GM12878 (cell line): ENCODE data around the gene HDAC5. TPM values are rescaled to one million over a fixed set of nuclear protein-coding genes. Genes with fewer than 3 reads are reported as not detected.

Experiments
- ATAC-seq: fragments of 200-7000 bp; cut with Tn5 transposase; 3 replicates; pipeline ENCODE4 v1.9.1; 2020; ENCODE audit warnings: mild to moderate bottlenecking, moderate library complexity
- BruUV-seq: library from RNA; stranded (reverse); fragments of 400-500 nt; replicated peaks from 2 replicates; lab custom pipeline; 2021; lab: Mats Ljungman, UMichigan
- CTCF ChIA-PET: fragments of 300-600 bp; sonication (Branson Sonifier 250); formaldehyde crosslinking; extraction: SDS; loops from one replicate; lab custom pipeline; 2021; ENCODE audit warnings: inconsistent platforms; lab: Yijun Ruan, JAX
- POLR2A ChIA-PET: fragments of 350-600 bp; formaldehyde crosslinking; extraction: SDS; loops from one replicate; lab custom pipeline; 2021; ENCODE audit warnings: inconsistent platforms; lab: Charles Lee
- RAD21 ChIA-PET: fragments of 300-600 bp; sonication (Branson Sonifier 250); formaldehyde crosslinking; loops from one replicate; lab custom pipeline; 2023; ENCODE audit warnings: antibody characterized with exemption; ENCODE audit not compliant: unreplicated experiment; lab: Charles Lee
- SMC1A ChIA-PET: fragments of 300-600 bp; sonication (Branson Sonifier 250); formaldehyde crosslinking; loops from one replicate; lab custom pipeline; 2023; ENCODE audit not compliant: unreplicated experiment, uncharacterized antibody; lab: Charles Lee
- DNase-seq: peaks from one replicate; pipeline ENCODE4 v3.0.0-alpha.2; 2011; ENCODE audit warnings: low read depth, low spot score
- FAIRE-seq: peaks from 3 replicates; lab custom pipeline; 2011; peaks lifted over from hg19 to GRCh38; lab: Jason Lieb, UNC
- H2AFZ ChIP-seq: 2 replicates; pipeline ENCODE4 v1.6.0; 2011; ENCODE audit warnings: low read depth, low read length, control low read depth; ENCODE audit not compliant: control insufficient read depth
- H3K27ac ChIP-seq: 2 replicates; pipeline ENCODE4 v1.5.1; 2011; ENCODE audit warnings: control low read depth; ENCODE audit not compliant: control insufficient read depth, insufficient read depth
- H3K27me3 ChIP-seq, 2 experiments: replicated peaks in 1 of 2; 2 replicates each; pipeline versions ENCODE4 v1.6.0 to v1.6.1; 2011; ENCODE audit warnings: low read length in 1 of 2; ENCODE audit not compliant: control insufficient read depth in 2 of 2, insufficient read depth in 2 of 2
- H3K36me3 ChIP-seq, 2 experiments: 2 replicates each; pipeline ENCODE4 v1.5.1; 2011; ENCODE audit warnings: low read length in 1 of 2; ENCODE audit not compliant: control insufficient read depth in 2 of 2, insufficient read depth in 2 of 2
- H3K4me1 ChIP-seq: 2 replicates; pipeline ENCODE4 v1.6.1; 2011; ENCODE audit warnings: mild to moderate bottlenecking, low read length, moderate library complexity, mixed read lengths; ENCODE audit not compliant: control insufficient read depth, insufficient read depth
- H3K4me2 ChIP-seq: 2 replicates; pipeline ENCODE4 v1.6.0; 2011; ENCODE audit warnings: control low read depth; ENCODE audit not compliant: control insufficient read depth, insufficient read depth
- H3K4me3 ChIP-seq: fragments of 200-600 bp; sonication (generic); 2 replicates; pipeline ENCODE4 v1.5.1; 2016
- H3K79me2 ChIP-seq: 2 replicates; pipeline ENCODE4 v1.6.0; 2011; ENCODE audit warnings: low read length; ENCODE audit not compliant: control insufficient read depth, insufficient read depth
- H3K9ac ChIP-seq: 2 replicates; pipeline ENCODE4 v1.8.0; 2011; ENCODE audit warnings: low read length, control low read depth, mixed read lengths; ENCODE audit not compliant: control insufficient read depth, insufficient read depth
- H3K9me3 ChIP-seq: replicated peaks from 3 replicates; pipeline ENCODE4 v1.5.1; 2011; ENCODE audit warnings: mild to moderate bottlenecking, low read length; ENCODE audit not compliant: control insufficient read depth, insufficient read depth
- H4K20me1 ChIP-seq: 2 replicates; pipeline ENCODE4 v1.6.0; 2011; ENCODE audit not compliant: control insufficient read depth, insufficient read depth
- ASH2L ChIP-seq: fragments of 300-600, 200-600 bp; sonication (generic); IDR thresholded peaks from 2 replicates; pipeline ENCODE4 v1.6.1; 2017; ENCODE audit warnings: low read depth, mild to moderate bottlenecking, borderline replicate concordance
- CBFB ChIP-seq: IDR thresholded peaks from 2 replicates; pipeline ENCODE4 v1.6.1; 2016; ENCODE audit warnings: antibody characterized with exemption, low read depth
- HCFC1 ChIP-seq: fragments of 150-350 bp; IDR thresholded peaks from 2 replicates; pipeline ENCODE4 v1.6.1; 2014; ENCODE audit warnings: low read length
- HDAC6 ChIP-seq: fragments of 200-600 bp; sonication (generic); IDR thresholded peaks from one replicate; pipeline ENCODE4 v1.8.0; 2017; ENCODE audit warnings: antibody characterized with exemption; ENCODE audit not compliant: unreplicated experiment
- HSF1 ChIP-seq: fragments of 150-350 bp; IDR thresholded peaks from 2 replicates; pipeline ENCODE4 v1.6.1; 2014; ENCODE audit warnings: mild to moderate bottlenecking, low read depth, low read length
- LARP7 ChIP-seq: fragments of 450-650 bp; IDR thresholded peaks from 2 replicates; pipeline ENCODE4 v1.6.1; 2017; ENCODE audit warnings: mild to moderate bottlenecking
- MTA3 ChIP-seq: IDR thresholded peaks from 2 replicates; pipeline ENCODE4 v1.6.1; 2012; ENCODE audit warnings: low read length, inconsistent platforms, borderline replicate concordance
- NKRF ChIP-seq: fragments of 450-650 bp; conservative IDR thresholded peaks from 2 replicates; pipeline ENCODE4 v1.6.1; 2017; ENCODE audit warnings: mild to moderate bottlenecking, moderate library complexity
- SIN3A ChIP-seq: IDR thresholded peaks from 2 replicates; pipeline ENCODE4 v1.6.1; 2012; ENCODE audit warnings: low read depth, low read length, improper control_type of control experiment
- SIX5 ChIP-seq: IDR thresholded peaks from 2 replicates; pipeline ENCODE4 v1.6.1; 2011; ENCODE audit warnings: mild to moderate bottlenecking, low read depth, low read length, moderate library complexity; ENCODE audit not compliant: severe bottlenecking
- WGBS: methylation state at CpG from one replicate; pipeline ENCODE4 v1.1.6; 2016; ENCODE audit warnings: low lambda C conversion rate; ENCODE audit not compliant: insufficient replicate concordance, insufficient coverage; ENCODE audit errors: missing lambda C conversion rate; 5-methylcytosine and 5-hydroxymethylcytosine counted together
- in situ Hi-C: fragments of 300-500 bp; cut with MboI; formaldehyde crosslinking; loops from 9 replicates; pipeline ENCODE4 v1.14.3; 2018; ENCODE audit warnings: mixed read lengths
- intact Hi-C: fragments of 100-400 bp; cut with micrococcal nuclease; formaldehyde crosslinking; loops from one replicate; pipeline ENCODE4 v1.14.2; 2022; ENCODE audit not compliant: unreplicated experiment
- polyA plus RNA-seq, 11 experiments: library from polyadenylated mRNA; depleted of rRNA in 4 of 11; unstranded in 6 of 11; stranded (reverse) in 5 of 11; fragments of >200 nt; fragmentation: Nextera tagmentation in 4 of 11; fragmentation: Illumina TruSeq in 1 of 11; extraction: Ambion mirVana in 4 of 11; extraction: Trizol in 1 of 11; gene quantifications; 1 replicate in 1 of 11; 2 replicates in 10 of 11; pipeline versions ENCODE4 v1.2.1 to v1.2.3, GENCODE V29; 2011 to 2016; ENCODE audit warnings: inconsistent platforms in 2 of 11, missing spikeins in 2 of 11, low read depth in 1 of 11
- total RNA-seq, 4 experiments: library from RNA; depleted of rRNA in 3 of 4; stranded (reverse); fragments of >200 nt in 3 of 4; fragmentation: Illumina TruSeq in 1 of 4; extraction: Trizol in 1 of 4; gene quantifications; 2 replicates each; pipeline versions ENCODE4 v1.2.1 to v1.2.3, GENCODE V29; 2013 to 2021
- TF ChIP-seq, protein P1 (sequence below): fragments of 450-650 bp; formaldehyde crosslinking; IDR thresholded peaks from 2 replicates; pipeline ENCODE4 v1.4.0; 2020; ENCODE audit warnings: mild to moderate bottlenecking, moderate library complexity

The HDAC5 gene
- total and polyA plus RNA-seq, 10 of the 15 experiments (the other 5 are each of a cell fraction or from before 2014, with no cell fraction given), result 1.1 to 58.0 (median 27.3) TPM

DNA sequence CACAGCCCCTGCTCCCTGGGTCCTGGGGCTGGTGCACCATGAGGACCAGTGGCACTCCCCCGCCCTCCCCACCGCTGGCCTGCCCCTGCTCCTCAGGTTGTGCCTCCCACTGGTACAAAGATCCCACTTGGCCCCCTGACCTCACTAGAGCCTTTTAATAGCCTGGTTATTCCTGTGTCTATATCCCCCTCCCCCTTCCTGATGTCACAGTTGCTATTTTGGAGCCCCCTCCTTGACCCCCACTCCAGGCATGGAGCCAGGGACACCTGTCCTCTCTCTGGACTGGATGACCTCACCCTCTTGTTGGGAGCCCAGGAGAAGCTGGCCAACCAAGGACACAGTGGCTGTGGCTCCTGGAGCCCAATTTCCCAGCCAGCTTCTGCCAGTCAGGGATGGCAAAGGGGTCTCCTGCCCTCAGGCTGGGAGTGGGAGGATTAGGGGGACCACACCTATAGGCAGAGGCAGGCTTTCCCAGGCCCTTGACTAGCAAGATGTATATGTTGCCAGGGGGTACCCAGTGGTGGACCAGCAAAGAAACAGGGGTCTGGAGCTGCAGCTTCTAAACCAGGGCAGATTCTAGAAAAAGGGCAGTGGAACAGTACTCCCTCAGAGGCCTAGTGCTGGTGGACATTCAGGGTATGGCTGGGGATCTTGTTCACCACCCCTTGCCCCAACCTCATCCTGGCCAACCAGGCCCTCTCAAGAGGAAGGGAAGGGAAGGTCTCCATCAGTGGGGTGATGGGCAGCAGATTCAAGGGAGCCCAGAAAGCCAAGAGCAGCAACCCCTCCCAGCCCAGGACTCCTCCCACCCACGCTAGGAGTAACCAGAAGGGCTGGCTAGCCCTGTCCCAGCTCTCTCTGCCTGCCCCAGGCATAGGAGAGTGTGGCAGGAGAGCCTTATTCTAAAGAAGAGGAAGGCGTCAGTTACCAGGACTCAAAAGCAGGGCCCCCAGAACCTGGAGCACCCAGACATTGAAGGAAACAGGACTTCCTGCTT lies 10.9 kb downstream of the HDAC5 start (continued):
- TF ChIP-seq, protein P1, sequence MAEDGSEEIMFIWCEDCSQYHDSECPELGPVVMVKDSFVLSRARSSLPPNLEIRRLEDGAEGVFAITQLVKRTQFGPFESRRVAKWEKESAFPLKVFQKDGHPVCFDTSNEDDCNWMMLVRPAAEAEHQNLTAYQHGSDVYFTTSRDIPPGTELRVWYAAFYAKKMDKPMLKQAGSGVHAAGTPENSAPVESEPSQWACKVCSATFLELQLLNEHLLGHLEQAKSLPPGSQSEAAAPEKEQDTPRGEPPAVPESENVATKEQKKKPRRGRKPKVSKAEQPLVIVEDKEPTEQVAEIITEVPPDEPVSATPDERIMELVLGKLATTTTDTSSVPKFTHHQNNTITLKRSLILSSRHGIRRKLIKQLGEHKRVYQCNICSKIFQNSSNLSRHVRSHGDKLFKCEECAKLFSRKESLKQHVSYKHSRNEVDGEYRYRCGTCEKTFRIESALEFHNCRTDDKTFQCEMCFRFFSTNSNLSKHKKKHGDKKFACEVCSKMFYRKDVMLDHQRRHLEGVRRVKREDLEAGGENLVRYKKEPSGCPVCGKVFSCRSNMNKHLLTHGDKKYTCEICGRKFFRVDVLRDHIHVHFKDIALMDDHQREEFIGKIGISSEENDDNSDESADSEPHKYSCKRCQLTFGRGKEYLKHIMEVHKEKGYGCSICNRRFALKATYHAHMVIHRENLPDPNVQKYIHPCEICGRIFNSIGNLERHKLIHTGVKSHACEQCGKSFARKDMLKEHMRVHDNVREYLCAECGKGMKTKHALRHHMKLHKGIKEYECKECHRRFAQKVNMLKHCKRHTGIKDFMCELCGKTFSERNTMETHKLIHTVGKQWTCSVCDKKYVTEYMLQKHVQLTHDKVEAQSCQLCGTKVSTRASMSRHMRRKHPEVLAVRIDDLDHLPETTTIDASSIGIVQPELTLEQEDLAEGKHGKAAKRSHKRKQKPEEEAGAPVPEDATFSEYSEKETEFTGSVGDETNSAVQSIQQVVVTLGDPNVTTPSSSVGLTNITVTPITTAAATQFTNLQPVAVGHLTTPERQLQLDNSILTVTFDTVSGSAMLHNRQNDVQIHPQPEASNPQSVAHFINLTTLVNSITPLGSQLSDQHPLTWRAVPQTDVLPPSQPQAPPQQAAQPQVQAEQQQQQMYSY (CRISPR knock-in tag), result no peak
- TF ChIP-seq HDAC6, result no peak

- Histone ChIP-seq H3K9me3 (no peaks in the 10 kb centered on the region), H3K36me3 (peaks cover 0 to 1% of the 10 kb centered on the region in 2 experiments; a peak in 2 of 4 replicates), H3K4me1 (peaks cover 18% of the 10 kb centered on the region), H2AFZ (no peak overlapping the region; the same call in 1 of the 2 replicates), H3K79me2 (peaks cover 47% of the 10 kb centered on the region), H3K4me2 (peak overlapping the region; percentile 98), H3K9ac (peak overlapping the region; percentile 64), H3K27me3 (no peaks in the 10 kb centered on the region), H3K4me3 (peak overlapping the region; percentile 84), H4K20me1 (no peaks in the 10 kb centered on the region), H3K27ac (peak overlapping the region; percentile 82)
- SMC1A ChIA-PET, result interaction anchor here (1.1 to 2.9 kb wide), 4 partner anchors 11 to 165 kb away, joined by 4 to 9 read pairs (median 6); partner anchors contain the start of gene HDAC5
- DNase-seq (no peak), ATAC-seq (no peak), FAIRE-seq (peak; percentile 59)
- 98% methylated on average over 3 of the region's 3 CpGs for WGBS
- no TSS peak for BruUV-seq
- POLR2A ChIA-PET, result interaction anchor here (1.4 to 4.0 kb wide), 5 partner anchors 11 to 75 kb away, joined by 4 to 34 read pairs (median 12); partner anchors contain the start of genes G6PC3, HDAC5, LSM12 and TMUB2
- RAD21 ChIA-PET, result interaction anchor here (0.7 to 2.3 kb wide), 7 partner anchors 10 to 362 kb away, joined by 3 to 16 read pairs (median 4); partner anchors contain the start of gene HDAC5
- TF ChIP-seq MTA3 (no peak), SIN3A (no peak), CBFB (no peak), HCFC1 (no peak), SIX5 (no peak), HSF1 (no peak), LARP7 (no peak), ASH2L (no peak), NKRF (no peak)
- intact Hi-C loops (loop anchor here (5.0 kb wide), 1 partner anchor 39 kb away; the partner anchor contains the start of gene G6PC3), in situ Hi-C loops (loop anchor here (25.0 kb wide), 1 partner anchor 899 kb away; the partner anchor contains the start of gene TMEM106A)
- CTCF ChIA-PET, result interaction anchor here (0.6 to 5.1 kb wide), 11 partner anchors 11 to 248 kb away, joined by 3 to 40 read pairs (median 4); partner anchors contain the start of gene HDAC5
Observed at GRCh38 chr17:44111777-44112176, 11.7 kb downstream of the HDAC5 start.
